Right lobe of liver (tissue), 4 donors: ENCODE measurements around the gene GREM2.

Experiments used
- POLR2A ChIP-seq: fragments of 450-650 bp; IDR thresholded peaks from one replicate; pipeline ENCODE4 v1.6.1; 2017; ENCODE audit warnings: antibody characterized with exemption, mild to moderate bottlenecking
- TF ChIP-seq, protein P1 (sequence below), 4 donors: fragments of 200-600 bp in 3 of 4; fragments of 450-650 bp in 1 of 4; IDR thresholded peaks; one replicate each; pipeline versions ENCODE4 v1.5.1 to v1.8.0; 2016 to 2022; ENCODE audit warnings: antibody characterized with exemption in 4 of 4, mild to moderate bottlenecking in 2 of 4
- donor health status: DM: no; HTN: no; CAD: no.
- donor health status: DM: no; HTN: no; CAD: no.
- donor health status: DM: no; HTN: yes; CAD: no.

DNA sequence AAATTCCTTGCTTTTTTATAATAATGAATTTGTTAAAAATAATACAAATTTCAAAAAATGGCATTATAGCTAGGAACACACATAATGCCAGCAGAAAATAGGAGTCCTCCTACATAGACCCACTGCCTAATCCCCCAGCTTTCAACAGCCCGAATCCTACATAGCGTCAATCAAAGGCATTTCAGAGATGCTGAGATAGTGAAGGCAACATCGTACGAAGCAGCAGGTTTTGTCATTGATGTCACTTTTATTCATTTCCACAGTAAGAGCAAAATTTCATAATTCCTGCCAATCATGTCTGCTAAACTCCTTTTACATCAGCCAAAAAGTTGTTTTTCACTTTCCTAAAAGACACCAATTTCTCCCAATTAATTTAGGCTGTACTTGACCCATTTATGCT lies 94.1 kb downstream of the GREM2 start:
- TF ChIP-seq, protein P1, sequence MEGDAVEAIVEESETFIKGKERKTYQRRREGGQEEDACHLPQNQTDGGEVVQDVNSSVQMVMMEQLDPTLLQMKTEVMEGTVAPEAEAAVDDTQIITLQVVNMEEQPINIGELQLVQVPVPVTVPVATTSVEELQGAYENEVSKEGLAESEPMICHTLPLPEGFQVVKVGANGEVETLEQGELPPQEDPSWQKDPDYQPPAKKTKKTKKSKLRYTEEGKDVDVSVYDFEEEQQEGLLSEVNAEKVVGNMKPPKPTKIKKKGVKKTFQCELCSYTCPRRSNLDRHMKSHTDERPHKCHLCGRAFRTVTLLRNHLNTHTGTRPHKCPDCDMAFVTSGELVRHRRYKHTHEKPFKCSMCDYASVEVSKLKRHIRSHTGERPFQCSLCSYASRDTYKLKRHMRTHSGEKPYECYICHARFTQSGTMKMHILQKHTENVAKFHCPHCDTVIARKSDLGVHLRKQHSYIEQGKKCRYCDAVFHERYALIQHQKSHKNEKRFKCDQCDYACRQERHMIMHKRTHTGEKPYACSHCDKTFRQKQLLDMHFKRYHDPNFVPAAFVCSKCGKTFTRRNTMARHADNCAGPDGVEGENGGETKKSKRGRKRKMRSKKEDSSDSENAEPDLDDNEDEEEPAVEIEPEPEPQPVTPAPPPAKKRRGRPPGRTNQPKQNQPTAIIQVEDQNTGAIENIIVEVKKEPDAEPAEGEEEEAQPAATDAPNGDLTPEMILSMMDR (IDR thresholded peaks at IDR 0.05): no peak
- TF ChIP-seq POLR2A: no peak
